Stimulated activated CD4-positive, alpha-beta T cell treated with anti-CD3 and anti-CD28 coated beads, Interleukin-1b, Interleukin-23, amount 100 ng/mL, for 1 hour (primary cell): Measurements from ENCODE around the gene EFCAB8.
A peak's percentile ranks its signal among the peaks of the same experiment; 100 is the strongest.
"Not testable (repeated sequence)": the region's sequence is repeated elsewhere in the genome, so short reads cannot be mapped to it uniquely, and the experiment has no call there.

Experiments used
- DNase-seq, 2 donors: peaks; one replicate each; pipeline ENCODE4 v3.0.0-alpha.2; 2020; ENCODE audit warnings: low read depth in 2 of 2

EFCAB8 gene

DNA sequence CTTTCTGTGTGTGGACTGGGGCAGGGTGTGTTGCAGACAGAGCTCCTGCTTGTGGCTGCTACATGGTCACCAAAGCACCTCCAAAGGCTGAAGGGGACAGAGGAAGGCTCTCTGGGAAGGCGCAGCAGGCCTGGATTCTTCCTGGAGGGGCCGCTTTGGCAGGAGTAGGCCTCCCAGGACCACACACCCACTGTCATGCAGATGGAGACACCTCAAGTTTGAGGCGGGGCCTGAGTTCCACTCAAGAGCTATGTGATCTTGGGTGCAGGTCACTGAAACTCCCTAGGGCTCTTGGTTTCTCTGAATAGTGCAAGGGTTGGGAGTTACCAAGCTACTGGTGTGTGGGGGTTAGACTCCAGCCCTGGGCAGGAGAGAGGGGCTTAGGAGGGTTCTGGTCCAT is 27.9 kb downstream of the EFCAB8 start:
- DNase-seq = no peak

DNA sequence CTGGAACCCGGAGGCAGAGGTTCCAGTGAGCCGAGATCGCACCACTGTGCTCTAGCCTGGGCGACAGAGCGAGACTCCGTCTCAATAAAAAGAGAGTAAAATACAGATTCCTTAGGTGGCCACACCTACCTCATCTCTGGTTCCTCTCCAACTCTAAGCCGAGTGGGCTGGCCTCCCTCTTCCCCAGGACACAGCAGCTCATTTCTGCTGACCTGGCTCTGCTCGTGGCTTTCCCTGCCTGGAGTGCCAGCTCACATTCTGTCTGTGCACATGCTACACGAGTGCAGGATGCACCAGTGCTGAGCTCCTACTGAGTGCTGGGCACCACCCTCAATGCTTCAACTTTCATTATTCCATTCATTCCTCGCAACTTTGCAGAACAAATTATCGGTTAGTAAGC is 28.8 kb downstream of the EFCAB8 start:
- no peak for DNase-seq

DNA sequence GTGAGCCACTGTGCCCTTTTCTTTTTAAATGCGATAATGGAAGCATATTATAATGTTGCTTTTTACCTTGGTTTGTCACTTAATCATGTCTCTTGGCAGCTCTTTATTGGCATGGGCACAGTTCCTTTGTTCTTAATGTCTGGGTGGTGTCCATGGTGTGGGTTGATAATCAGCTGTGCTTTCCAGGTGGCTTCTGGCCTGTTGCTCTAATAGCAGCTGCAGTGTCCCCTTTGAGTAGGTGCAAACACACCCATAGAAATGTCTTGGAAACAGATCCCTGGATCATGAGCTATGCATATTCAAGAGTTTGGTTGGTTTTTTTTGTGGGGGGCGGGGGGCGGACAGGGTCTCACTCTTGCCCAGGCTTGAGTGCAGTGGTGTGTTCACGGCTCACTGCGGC is 29.9 kb downstream of the EFCAB8 start:
- no peak for DNase-seq

DNA sequence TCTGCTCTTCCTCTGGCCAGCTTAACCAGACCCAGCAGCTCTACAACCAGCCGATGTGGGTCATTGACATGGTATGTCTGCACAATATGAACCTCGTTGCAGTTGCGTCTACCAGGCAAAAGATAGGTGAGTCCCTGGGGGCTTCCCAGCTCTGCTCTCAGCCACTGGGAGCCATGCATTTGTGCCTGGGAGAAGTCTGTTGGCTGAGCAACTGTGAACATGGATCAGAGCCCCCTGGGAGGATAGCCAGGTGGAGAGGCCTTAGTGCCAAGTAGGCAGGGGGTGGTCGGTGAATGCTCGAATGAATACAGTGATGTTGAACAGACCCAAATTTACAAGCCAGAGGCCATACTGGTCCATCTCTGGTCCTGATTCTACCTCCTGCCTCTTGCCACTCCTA is 30.6 kb downstream of the EFCAB8 start:
- DNase-seq = no peak

DNA sequence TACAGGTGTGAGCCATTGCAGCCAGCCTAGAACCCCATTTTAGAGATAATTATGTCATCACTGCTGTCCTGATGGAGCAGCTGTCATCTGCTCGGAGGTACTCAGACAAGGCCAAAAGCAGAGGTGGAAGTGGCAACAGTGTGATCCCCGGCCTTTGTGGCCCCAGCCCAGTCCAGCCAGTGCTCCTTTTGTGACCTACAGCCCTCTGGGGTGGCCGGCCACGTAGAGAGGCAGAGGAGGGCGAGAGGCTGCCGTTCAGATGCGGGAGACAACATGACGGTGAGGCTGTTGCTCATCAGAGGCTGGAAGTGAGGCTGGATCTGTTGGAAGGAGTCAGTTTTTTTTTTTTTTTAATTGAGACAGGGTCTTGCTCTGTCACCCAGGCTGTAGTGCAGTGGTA is 32.8 kb downstream of the EFCAB8 start:
- no peak for DNase-seq

DNA sequence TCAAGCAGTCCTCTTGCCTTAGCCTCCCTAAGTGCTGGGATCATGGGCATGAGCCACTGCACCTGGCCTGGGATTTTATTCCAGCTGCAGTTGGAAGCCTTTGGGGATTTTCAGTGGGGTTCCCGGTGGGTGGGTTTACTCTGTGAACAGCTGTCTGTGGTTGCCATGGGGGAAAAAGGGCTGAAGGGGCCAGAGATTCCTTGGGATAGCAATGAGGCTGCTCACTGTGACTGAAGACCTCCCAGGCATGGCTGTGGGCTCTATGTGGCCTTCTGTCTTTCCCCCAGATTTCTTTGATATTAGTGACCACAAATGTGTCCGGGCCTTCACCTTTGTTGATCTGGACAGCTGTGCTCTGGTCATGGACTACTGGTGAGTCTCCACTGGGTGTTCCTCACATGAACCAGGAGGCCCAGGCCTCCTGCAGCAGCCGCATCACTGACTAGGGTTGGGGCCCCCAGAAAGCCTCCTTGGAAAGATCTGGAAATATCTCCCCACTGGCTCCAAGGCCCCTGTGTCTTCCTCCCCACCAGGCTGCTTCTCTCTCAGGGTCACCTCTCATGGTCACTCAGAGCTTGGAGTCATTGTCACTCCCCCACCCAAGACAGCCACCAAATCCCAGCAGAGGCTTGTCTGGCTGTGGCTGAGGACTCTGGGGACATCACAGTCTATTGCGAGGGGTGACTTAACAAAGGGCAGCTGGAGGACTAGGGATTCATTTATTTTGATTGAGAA is 33.4 kb downstream of the EFCAB8 start:
- DNase-seq = no peak

DNA sequence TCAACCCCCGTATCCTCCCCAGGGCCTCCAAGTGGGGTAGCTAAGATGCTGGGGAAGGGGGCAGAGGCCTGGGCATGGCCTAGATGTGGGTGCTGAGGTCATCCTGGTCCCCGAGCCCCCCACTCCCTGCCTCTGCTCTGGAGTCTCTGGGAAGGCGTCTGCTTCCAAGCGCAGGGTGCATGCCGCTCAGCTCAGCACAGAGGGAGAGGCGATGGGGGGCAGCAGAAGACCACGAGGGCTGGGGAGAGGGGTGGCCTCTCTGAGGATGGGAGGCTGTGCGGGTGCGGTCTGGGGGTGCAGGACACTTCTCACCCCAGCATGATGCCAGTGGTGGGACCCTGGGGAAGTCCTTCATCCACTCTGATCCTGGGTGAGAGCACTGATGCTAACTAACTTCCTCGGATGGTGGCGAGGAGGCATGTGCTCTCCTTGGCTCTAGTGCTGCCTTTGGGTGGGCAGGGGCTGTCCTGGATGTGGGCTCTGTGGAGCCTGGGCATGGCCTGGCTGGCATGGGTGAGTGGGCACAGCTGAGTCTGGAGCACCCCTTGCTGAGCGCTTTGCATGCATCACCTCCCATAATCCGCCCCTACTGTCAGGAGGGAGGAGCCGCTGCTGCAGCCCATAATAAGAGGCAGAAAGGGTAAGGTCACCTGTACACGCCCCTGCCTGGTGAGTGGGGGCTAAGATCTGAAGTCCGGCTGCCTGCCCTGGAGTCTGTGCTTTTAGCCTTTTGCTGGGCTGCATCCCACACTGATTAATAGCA is 34.7 kb downstream of the EFCAB8 start:
- no peak for DNase-seq

DNA sequence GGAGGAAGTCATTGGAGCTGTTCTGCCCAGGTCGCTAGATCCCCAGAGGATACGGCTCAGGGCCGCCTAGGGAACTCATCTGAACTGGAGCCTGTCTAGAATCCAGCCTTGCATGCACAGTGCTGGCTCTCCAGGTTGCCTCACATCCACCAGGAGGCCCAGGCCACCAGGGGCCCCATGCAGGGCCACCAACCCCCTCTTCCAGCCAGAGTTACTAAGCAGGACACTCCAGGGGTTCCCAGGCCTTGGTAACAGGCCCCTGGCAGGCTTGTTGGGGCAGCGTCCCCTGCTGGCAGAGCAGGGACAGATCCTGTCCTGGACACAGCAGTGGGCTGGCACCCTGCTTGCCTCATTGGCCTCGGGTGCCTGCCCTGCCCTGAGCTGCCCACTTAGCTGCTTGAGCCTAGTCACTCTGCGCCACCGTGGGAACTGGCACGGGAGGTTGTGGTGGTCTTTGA is 35.3 kb downstream of the EFCAB8 start:
- DNase-seq = no peak

DNA sequence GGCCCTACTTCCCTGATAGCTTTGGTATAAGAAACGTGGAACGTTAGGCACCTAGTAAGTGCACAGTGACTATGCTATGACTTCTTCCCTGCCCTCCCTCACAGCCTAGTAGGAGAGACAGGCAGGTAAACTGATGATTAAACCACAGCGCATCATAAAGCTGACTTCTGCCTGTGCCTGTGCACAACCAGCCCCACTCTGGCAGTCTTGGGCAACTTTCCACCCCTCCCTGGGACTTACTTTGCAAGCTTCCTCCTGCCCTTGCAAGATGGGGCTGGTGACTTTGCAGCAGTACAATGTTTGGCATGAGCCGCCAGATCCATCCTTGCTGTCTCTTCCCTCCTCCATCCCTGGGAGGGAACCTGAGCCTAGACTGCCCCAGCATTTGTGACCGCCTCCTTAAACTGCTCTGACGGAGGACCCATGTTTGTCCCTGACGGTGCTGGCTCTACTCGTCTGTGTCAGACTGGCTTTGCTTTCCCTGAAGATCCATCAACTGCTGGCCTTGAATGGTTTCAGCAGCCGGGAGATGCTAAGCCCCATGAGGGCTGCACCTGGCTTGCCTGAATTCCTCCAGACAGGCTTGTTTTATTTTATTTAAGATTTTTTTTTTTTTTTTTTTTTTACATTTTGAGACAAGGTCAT is 36.1 kb downstream of the EFCAB8 start:
- DNase-seq = no peak

DNA sequence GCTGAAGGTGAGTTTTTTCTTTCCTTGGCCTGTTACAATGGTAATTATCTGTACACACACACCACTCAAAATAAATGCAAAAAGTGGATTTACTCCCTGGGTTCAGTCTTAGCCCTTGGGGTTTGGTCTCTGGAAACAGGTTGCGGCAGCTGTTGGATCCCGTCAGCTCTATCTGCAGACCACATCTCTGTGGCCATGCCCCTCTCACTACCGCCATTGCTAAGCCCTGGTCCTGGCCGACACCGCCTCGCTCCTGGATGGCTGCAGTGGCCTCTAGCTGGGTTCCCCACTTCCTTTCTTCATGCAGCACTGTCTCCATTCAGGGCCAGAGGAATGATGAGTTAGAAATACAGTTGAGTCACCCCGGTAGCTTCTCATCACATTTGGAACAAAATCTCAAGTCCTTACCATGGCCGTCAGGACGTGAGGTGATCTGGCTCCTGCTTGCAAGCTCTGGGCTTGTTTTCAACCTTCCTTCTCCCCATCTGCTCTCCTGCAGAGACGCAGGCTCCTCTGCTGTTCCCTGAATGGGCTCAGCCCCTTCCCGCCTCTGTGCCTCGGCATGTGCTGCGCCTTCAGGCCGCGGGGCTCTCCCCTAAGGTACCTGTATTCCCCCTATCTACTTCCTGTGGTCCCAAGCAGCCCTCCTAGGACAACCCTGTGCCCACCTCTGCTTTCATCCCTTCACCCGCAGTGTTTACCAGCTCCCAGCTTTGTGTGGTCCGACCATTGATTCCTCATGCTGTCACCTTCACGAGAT is 38.0 kb downstream of the EFCAB8 start:
- no peak for DNase-seq

DNA sequence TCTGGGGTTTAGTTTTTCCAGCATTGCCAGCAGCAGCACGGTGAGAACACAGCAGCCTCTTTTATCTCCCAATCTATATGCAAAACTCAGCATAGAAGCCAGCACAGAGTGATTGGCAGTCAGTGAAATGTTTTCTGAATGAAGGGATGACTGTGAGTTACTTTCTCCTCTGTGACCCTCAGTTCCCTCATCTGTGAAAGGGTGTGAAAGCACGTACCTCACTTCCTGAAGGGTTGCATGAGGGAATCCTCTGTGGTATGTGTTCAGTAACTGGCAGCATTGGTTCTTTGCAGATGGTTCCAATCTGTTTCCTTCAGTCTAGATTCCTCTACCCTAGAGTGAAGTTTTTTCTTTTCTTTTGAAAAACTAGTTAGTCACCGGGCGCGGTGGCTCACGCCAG is 40.0 kb downstream of the EFCAB8 start:
- DNase-seq = no peak

DNA sequence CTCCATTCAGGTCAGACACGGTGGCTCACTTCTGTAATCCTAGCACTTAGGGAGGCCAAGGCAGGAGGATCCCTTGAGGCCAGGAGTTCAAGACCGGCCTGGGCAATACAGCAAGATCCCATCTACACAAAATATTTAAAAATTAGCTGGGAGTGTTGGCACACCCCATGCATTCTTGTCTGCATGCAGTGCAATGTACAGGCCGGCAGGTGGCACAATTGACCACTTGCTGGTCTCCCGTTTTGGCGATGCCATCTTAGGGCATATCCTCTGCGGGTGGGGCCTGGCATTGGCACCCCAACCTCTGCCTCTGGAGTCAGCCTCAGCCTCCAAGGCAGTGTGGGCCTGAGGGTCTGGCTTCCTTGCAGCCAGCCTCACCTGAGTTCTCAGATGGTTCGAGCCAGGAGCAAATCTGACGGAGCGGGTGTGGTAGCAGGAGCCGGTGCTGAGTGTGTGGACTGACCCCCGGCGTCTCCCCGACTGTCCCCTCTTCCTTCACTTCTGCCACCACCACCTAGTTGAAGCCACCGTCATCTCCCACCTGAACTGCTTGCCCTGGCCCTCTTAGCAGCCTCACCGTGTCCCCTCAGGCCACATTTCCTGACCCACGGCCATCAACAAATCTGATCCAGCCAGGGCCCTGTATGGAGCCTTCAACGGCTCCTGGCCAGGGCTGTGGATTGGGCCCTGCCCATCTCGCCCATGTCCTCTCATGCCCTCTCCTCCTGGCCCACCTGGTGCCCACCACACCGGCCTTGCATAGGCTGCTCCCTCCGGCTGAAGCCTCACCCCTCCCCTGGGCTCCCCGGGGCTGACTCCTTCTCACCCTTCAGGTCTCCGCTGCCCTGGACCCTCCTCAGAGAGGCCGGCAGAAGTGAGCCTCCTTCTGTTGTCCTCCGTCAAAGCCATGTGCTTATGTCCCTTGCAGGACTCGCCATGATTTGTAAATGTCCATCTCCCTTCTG is 44.0 kb downstream of the EFCAB8 start:
- peak; percentile 34 to 46 for DNase-seq

DNA sequence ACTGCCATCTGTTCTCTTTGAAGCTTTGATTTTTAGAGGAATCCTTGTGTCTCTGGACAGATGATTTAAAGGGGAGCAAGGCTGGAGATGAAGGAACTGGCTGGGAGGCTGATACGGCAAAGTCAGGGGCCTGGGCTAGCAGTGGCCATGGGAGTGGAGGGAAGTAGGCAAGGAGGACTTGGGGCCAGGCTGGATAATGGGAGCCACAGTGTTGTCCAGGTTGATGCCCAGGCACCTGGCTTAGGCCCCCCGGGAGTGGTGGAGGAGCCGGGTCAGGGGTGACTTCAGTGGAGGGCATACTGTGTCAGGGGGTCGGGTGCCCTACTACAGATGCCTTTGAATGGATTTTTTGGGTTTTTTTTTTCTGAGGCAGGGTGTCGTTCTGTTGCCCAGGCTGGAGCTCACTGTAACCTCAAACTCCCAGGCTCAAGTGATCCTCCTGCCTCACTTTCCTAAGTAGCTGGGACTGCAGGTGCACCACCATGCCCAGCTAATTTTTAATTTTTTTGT is 45.0 kb downstream of the EFCAB8 start:
- no peak for DNase-seq

DNA sequence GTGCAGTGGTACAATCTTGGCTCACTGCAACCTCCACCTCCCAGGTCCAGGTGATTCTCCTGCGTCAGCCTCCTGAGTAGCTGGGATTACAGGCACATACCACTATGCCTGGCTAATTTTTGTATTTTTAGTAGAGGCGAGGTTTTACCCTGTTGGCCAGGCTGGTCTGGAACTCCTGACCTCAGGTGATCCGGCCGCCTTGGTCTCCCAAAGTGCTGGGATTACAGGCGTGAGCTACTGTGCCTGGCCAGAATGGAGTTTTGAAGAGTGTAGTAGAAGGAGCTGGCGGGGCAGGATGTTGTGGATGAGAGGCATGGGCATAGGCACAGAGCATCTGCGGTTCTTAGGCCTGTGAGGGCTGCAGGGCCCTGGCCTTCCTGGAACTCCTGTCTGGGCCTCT is 46.0 kb downstream of the EFCAB8 start:
- DNase-seq = not testable (repeated sequence)

DNA sequence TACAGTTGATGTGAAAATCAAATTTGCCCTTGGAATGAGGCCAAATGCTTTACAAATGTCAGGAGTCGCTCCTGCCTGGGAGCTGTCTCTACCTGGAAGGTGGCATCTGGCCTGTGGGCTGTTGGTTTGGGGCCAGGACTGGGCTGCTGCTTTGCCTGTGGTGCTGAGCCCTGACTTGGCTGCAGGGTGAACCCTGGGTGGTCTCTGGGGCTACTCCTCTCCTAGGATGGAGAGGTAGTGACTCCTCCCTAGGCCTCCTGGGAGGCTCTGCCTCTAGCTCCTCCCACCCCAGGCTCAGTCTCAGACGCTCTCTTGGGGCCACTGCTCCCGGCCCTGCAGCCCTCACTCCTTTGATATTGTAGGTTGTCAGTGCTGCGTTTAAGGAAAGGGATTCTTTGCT is 47.5 kb downstream of the EFCAB8 start:
- DNase-seq = no peak

DNA sequence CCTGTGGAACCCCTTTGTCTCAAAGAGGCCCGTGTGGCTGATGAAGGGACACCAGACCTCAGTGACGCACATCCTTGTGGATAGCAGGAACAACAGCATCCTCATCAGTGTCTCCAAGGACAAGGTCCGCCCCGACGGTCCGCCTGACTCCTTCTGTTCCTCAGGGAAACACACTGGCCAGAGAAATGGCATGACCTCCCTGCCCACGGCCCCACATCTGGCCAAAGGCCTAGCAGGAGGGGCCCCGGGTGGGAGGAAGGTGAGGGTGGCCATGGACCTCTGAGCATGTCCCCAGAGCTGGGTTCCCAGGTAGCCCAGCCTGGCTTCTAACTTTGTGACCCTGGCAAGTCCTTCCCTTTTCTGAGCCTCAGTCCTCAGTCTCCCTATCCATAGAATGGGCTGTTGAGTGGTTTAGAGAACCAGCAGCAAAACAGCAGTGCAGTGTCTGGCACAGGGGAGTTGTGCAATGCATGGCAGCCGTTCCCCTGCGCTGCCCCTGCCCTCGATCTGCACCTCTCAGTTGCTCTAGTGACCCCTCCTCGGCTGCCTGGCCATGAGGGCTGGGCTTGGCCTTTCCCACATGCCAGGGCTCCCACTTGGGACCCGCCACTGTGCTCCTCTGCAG is 48.3 kb downstream of the EFCAB8 start:
- no peak for DNase-seq

DNA sequence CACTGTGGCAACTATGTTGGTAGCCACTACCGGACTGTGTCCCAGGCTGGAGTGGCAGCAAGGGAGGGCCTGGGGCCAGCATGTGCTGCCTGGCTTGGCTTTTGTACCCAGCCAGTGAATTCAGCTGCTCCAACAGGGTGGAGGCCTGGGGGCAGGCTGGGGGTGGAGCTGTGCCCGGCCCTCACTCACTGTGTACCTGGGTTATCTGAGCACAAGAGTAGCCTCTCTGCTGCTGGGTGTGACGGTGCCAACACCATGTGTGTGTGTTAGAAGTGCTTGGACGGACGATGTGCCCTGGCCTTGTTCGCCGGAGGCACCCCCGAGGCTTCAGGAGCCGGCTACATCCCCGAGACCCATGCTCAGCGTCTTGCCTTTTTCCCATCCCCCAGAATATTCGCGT is 49.2 kb downstream of the EFCAB8 start:
- no peak for DNase-seq

DNA sequence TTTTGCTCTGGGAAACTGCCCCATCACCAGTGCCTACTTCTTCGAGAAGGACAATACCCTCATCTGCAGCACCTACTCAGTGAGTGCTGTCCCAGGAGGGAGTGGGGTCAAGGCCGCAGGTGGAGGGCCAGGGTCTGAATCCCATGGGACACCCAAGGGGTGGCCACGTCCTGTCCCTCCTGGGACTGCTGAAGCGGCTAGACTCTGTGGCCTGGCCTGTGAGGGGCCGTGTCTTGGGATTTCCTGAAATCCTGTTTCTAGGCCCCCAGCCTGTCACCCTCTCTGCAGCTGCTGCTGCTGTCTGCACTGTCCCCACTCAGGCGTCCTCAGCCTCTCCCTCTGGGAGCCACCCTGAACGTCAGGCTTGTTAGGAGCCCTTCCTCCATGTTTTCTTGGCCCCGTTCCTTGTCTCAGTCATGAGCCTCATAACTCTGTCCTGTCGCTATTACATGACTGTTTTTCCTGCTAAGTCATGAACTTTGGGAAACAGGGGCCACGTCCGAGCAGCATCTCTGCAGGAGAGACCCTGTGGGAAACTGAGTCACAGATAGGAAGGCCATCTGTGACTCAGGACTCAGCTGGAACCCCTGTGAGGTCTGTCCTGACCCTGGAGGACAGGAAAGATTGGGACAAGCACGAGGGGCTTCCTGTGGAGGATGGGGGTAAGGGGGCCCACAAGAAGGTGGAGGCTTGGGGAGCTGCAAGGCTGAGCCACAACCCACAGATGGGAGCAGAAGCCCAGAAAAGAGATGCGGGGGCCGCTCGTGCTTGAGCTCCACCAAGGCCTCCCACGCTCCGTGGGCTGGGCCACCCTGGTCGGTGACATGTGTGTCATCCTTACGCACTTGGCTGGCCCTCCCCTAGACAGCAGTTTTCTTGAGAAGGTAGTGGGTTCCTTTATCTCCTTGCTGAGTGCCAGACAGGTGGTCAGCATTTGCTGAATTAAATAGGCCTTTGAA is 49.9 kb downstream of the EFCAB8 start:
- DNase-seq = no peak

DNA sequence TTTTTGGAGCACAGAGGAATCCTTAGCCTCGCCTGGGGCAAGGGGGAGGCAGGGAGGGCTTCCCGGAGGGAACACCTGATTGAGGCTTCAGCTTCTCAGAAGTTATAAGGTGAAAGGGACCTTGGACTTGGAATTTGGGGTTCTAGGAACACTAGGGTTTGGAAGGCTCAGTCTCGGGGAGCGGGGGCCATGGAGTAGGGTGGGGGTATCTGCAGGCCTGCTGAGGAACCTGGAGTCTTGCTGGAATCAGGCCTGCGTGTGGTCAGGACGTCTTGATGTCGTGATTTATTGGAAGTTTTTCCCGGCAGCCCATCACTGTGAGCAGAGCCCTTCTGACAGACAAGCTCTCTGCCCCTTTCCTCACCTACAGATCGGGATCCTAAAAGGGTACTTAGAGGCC is 50.7 kb downstream of the EFCAB8 start:
- DNase-seq = no peak
